NCI-H2196 treated with DMSO at 0.1 percent for 48 hours (cell line): ENCODE results near the gene OR51F1.
"Not testable (repeated sequence)": the region's sequence is repeated elsewhere in the genome, so short reads cannot be mapped to it uniquely, and the experiment has no call there.

Experiments
- DNase-seq: peaks from one replicate; lab custom pipeline; 2025; ENCODE audit not compliant: unreplicated experiment; lab: John Stamatoyannopoulos, UW

Gene OR51F1

GRCh38 chr11:4769838-4770237 lies at the start of gene OR51F1:
OR51F1 (minus strand) TSS chr11:4769938; CDS start chr11:4769938, 0 bp downstream.
- DNase-seq, result no peak

GRCh38 chr11:4809246-4809645 lies 39.5 kb upstream of the OR51F1 start:
- DNase-seq, result no peak

GRCh38 chr11:4808476-4808875 lies 38.7 kb upstream of the OR51F1 start:
- no peak for DNase-seq

- no peak for DNase-seq
Observed at GRCh38 chr11:4804280-4804679, 34.5 kb upstream of the OR51F1 start, which contains the start of gene OR52R1. OR52R1 (minus strand) TSS chr11:4804380; CDS start chr11:4804380, 0 bp downstream.

GRCh38 chr11:4801316-4801715 lies 31.6 kb upstream of the OR51F1 start:
- DNase-seq, result not testable (repeated sequence)

- no peak for DNase-seq
Observed at GRCh38 chr11:4798427-4799183, 28.9 kb upstream of the OR51F1 start.

- no peak for DNase-seq
Observed at GRCh38 chr11:4797206-4797605, 27.5 kb upstream of the OR51F1 start.

- no peak for DNase-seq
Observed at GRCh38 chr11:4782454-4782853, 12.7 kb upstream of the OR51F1 start.

GRCh38 chr11:4768094-4768493 lies 1.6 kb downstream of the OR51F1 start:
- DNase-seq, result no peak

- no peak for DNase-seq
Observed at GRCh38 chr11:4766420-4767043, 3.2 kb downstream of the OR51F1 start.

- no peak for DNase-seq
Observed at GRCh38 chr11:4763096-4763495, 6.6 kb downstream of the OR51F1 start.

- DNase-seq, result no peak
Observed at GRCh38 chr11:4751201-4751600, 18.5 kb downstream of the OR51F1 start.

GRCh38 chr11:4748438-4748837 lies 21.3 kb downstream of the OR51F1 start:
- DNase-seq, result no peak

GRCh38 chr11:4740735-4741134 lies 29.0 kb downstream of the OR51F1 start:
- no peak for DNase-seq

GRCh38 chr11:4727171-4727570 lies 42.6 kb downstream of the OR51F1 start:
- no peak for DNase-seq

GRCh38 chr11:4722616-4723534 lies 46.9 kb downstream of the OR51F1 start:
- DNase-seq, result not testable (repeated sequence)
